Ovary (tissue), 3 donors: Measurements from ENCODE around the gene MTIF2.

Experiments used
- POLR2A ChIP-seq: fragments of 450-650 bp; IDR thresholded peaks from one replicate; pipeline ENCODE4 v1.6.1; 2017; ENCODE audit warnings: antibody characterized with exemption, mild to moderate bottlenecking, moderate library complexity
- TF ChIP-seq, protein P1 (sequence below), 3 donors: fragments of 450-650 bp in 2 of 3; fragments of 200-600 bp in 1 of 3; IDR thresholded peaks; one replicate each; pipeline versions ENCODE4 v1.5.1 to v1.8.0; 2016 to 2022; ENCODE audit warnings: antibody characterized with exemption in 3 of 3, mild to moderate bottlenecking in 1 of 3
- donor health status: DM: no; HTN: no; CAD: no.

DNA sequence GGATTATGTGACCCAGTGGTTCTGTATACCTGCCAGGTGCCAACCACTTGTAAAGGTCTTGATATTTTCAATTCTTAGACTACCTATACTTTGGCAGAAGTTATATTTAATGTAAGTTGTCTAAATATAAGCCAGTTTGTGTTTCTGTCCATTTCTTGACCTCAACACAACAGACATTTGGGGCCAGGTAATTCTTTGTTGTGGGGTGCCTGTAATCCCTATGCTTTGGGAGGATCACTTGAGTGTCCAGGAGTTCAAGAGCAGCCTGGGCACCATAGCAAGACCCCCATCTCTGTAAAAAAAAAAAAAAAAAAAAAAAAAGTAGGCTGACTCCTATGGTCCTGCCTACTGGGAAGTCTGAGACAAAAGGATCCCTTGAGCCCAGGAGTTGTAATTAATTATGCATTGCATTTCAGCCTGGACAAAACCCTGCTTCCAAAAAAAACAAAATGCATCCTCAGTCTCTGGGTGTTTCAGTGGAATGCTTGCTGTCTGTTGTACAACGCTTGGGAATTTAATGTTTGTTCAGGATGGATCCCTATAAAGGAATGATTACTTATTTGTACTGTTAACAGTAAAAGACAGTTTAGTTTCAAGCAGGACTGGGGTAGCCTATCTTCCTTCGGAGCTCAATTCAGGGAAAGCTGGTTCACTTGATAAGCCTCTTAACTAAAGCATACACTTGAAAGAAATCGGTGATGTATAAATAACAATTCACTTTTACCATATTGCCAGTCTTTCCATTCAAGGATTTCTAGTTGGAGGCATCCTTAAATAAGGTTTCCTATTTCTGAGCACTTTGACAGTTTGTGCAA, 33.1 kb downstream of the MTIF2 start:
- TF ChIP-seq POLR2A, result no peak
- TF ChIP-seq, protein P1, sequence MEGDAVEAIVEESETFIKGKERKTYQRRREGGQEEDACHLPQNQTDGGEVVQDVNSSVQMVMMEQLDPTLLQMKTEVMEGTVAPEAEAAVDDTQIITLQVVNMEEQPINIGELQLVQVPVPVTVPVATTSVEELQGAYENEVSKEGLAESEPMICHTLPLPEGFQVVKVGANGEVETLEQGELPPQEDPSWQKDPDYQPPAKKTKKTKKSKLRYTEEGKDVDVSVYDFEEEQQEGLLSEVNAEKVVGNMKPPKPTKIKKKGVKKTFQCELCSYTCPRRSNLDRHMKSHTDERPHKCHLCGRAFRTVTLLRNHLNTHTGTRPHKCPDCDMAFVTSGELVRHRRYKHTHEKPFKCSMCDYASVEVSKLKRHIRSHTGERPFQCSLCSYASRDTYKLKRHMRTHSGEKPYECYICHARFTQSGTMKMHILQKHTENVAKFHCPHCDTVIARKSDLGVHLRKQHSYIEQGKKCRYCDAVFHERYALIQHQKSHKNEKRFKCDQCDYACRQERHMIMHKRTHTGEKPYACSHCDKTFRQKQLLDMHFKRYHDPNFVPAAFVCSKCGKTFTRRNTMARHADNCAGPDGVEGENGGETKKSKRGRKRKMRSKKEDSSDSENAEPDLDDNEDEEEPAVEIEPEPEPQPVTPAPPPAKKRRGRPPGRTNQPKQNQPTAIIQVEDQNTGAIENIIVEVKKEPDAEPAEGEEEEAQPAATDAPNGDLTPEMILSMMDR (IDR thresholded peaks at IDR 0.05), result no peak
